ENCODE measurements around the gene COL6A3.
"Not testable (repeated sequence)": the region's sequence is repeated elsewhere in the genome, so short reads cannot be mapped to it uniquely, and the experiment has no call there.

COL6A3 gene

GRCh38 chr2:237412646-237412987 is 1.3 kb downstream of the COL6A3 start:
- peak; percentile 52 for DNase-seq (ENCODE audit: low read depth)

GRCh38 chr2:237411683-237412423 is 2.1 kb downstream of the COL6A3 start:
- DNase-seq (ENCODE audit: low read depth): peak; percentile 71

- peak; percentile 49 for DNase-seq (ENCODE audit: low read depth)
These were observed 2.8 kb downstream of the COL6A3 start for GRCh38 chr2:237411092-237411601.

GRCh38 chr2:237409263-237409662 is 4.7 kb downstream of the COL6A3 start:
- not testable (repeated sequence) for DNase-seq (ENCODE audit: low read depth)

- peak; percentile 63 for DNase-seq (ENCODE audit: low read depth)
These were observed 5.5 kb downstream of the COL6A3 start for GRCh38 chr2:237408335-237409000.

- DNase-seq (ENCODE audit: low read depth): no peak
These were observed 6.3 kb downstream of the COL6A3 start for GRCh38 chr2:237407700-237408099.

- DNase-seq (ENCODE audit: low read depth): no peak
These were observed 7.5 kb downstream of the COL6A3 start for GRCh38 chr2:237406371-237406895.

- peak; percentile 42 for DNase-seq (ENCODE audit: low read depth)
These were observed 8.4 kb downstream of the COL6A3 start for GRCh38 chr2:237405605-237406004.

- DNase-seq (ENCODE audit: low read depth): peak; percentile 60
These were observed 8.9 kb downstream of the COL6A3 start for GRCh38 chr2:237405006-237405559.

GRCh38 chr2:237404413-237404812 is 9.6 kb downstream of the COL6A3 start:
- no peak for DNase-seq (ENCODE audit: low read depth)

GRCh38 chr2:237403024-237403882 is 10.7 kb downstream of the COL6A3 start:
- DNase-seq (ENCODE audit: low read depth): no peak

- DNase-seq (ENCODE audit: low read depth): no peak
These were observed 13.8 kb downstream of the COL6A3 start for GRCh38 chr2:237400199-237400598.

GRCh38 chr2:237397072-237397471 is 16.9 kb downstream of the COL6A3 start:
- DNase-seq (ENCODE audit: low read depth): no peak

GRCh38 chr2:237393523-237393922 is 20.4 kb downstream of the COL6A3 start:
- peak; percentile 36 for DNase-seq (ENCODE audit: low read depth)

- DNase-seq (ENCODE audit: low read depth): no peak
These were observed 21.8 kb downstream of the COL6A3 start for GRCh38 chr2:237392186-237392585.

GRCh38 chr2:237391140-237391539 is 22.8 kb downstream of the COL6A3 start:
- DNase-seq (ENCODE audit: low read depth): no peak

GRCh38 chr2:237390235-237390634 is 23.7 kb downstream of the COL6A3 start:
- DNase-seq (ENCODE audit: low read depth): no peak

- DNase-seq (ENCODE audit: low read depth): no peak
These were observed 24.1 kb downstream of the COL6A3 start for GRCh38 chr2:237389831-237390230.

GRCh38 chr2:237388036-237388435 is 25.9 kb downstream of the COL6A3 start:
- DNase-seq (ENCODE audit: low read depth): no peak

- no peak for DNase-seq (ENCODE audit: low read depth)
These were observed 29.3 kb downstream of the COL6A3 start for GRCh38 chr2:237384672-237385020.

GRCh38 chr2:237383991-237384671 is 29.8 kb downstream of the COL6A3 start:
- DNase-seq (ENCODE audit: low read depth): peak; percentile 19
